ENCODE measurements around the gene SORBS2.
A peak's percentile ranks its signal among the peaks of the same experiment; 100 is the strongest.
"Not testable (repeated sequence)": the region's sequence is repeated elsewhere in the genome, so short reads cannot be mapped to it uniquely, and the experiment has no call there.

Gene SORBS2

DNA sequence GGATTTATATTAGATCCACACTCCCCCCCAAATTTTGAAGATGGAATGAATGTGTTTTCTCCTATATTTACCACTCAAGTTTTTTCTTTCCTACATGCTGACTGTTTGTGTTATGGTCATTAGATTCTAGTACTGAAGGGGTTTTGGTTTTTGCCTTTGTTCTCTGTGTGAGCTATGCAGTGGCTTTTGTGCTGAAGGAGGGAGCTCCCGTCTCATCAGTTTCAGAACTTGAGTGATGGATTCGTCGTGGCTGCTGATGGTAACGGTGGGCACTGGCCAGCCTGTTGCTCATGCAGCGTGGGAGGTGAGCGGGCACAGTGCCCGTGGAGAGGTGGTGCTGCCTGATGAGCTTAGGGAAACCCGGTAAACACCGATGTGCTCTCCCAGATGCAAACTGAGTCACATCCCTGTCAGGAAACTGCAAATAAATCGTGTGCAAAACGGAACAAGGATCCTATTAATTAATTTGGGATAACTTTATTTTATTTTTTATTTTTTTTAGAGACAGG, 101.5 kb downstream of the SORBS2 start:
- DNase-seq, result peak in 1 of 14 donors; percentile 19

DNA sequence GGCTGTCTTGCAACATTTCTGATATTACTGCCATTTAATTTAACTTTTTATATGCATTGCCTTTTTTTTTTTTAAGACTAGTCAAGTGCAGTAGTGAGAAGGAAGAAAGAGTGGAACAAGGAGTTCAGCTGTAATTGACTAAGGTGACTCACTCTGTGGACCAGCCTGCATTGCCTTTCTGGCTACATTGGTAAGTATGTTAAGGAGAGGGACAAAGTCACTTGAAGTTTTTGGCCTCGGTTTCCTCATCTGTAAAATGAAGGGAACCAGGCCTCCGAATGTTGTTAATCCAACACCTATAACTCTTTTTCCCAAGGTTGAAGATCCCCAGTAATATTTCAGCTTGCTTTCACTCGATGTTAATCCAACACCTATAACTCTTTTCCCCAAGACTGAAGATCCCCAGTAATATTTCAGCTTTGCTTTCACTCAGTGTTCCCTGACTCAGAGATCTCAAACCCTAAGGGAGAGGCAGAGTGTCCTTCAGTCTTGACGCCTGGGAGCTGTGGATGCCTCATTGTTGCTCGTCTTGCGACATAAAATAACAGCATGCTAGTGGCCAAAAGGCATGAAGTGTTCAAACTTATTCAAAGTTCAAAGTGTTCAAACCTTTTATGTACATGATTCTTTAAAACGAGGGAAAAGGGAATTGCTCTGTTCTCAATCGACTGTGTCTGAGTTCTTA, 102.0 kb downstream of the SORBS2 start:
- DNase-seq, result no peak

DNA sequence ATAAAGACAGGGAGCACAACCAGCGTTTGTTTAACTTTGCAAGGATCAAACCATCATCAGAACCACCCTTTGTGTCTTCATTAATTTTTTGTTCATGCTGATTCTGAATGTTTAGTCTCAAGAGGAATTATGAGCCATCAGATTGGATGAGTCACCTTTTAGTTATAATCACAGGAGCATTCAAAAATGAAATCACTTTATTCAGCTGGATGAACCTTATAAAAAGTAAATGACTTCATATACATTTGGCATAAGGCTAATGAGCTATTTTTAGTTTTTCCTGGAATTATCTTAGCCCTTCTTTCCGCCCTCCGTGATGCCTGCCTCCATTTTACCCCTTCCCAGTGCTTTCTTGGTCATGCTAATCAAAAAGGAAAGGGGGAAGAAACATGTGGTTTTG, 103.6 kb downstream of the SORBS2 start:
- no peak for DNase-seq

DNA sequence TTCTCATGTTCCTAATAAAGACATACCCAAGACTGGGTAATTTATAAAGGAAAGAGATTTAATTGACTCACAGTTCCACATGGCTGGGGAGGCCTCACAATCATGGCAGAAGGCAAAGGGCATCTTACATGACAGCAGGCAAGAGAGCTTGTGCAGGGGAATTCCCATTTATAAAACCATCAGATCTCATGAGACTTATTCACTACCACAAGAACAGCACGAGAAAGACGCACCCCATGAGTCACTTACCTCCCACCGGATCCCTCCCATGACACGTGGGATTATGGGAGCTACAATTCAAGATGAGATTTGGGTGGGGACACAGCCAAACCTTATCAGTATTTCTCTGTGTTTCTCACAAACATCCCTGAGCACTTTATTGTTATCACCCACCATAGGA, 104.4 kb downstream of the SORBS2 start:
- DNase-seq, result not testable (repeated sequence)

DNA sequence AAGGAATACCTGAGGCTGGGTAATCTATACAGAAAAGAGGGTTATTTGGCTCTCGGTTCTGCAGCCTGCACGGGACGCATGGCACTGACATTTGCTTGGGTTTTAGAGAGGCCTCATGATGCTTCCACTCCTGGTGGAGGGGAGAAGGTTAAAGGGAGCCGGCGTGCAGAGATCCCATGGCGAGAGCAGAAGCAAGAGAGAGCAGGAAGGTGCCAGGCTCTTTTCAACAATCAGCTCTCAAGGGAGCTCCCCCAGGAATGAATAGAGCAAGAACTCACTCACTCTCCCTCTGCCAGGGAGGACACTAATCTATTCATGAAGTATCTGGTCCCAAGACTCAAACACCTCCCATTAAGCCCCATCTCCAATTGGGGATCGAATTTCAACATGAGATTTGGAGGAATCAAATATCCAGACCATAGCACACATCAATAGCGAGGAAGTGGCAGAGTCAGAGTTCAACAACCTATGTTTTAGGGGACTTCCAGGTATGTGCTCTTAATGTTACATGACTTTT, 109.8 kb downstream of the SORBS2 start:
- DNase-seq, result no peak

DNA sequence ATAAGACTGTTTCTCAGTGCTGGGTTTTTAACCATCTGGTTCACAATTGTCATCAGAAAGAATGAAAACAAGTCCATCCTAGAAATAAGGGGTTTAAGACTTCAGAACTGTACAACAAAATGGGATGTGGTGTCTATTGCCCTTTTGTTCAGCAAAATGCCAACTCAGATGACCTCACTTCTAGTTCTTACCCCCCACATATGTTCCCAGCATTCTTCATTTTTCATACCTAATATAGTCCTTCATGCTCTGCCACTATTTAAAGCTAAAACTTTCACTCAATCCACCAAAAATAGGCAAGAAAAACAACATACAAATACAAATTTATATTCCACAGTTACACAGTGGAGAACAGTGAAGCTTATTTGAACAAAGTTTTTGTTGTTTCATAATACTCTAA, 111.4 kb downstream of the SORBS2 start:
- DNase-seq, result no peak

DNA sequence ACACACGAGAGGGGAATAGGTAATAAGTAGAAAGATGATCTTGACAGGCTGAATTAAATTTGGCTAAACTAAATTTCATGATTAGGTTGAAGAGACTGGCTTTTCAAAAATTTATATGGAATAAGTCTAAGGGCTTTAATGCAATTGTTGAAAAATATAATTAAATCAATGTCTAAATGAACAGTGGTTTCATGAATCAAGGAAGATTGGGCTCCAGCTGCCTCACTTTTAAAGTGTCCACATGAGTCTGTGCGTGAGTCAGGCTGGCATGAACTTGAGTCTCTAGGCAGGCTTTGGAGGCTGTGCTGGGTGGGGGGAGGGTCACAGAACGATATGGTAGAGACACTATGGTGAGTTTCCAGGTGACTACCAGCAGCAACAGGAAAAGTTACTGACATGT, 111.9 kb downstream of the SORBS2 start:
- DNase-seq, result no peak

DNA sequence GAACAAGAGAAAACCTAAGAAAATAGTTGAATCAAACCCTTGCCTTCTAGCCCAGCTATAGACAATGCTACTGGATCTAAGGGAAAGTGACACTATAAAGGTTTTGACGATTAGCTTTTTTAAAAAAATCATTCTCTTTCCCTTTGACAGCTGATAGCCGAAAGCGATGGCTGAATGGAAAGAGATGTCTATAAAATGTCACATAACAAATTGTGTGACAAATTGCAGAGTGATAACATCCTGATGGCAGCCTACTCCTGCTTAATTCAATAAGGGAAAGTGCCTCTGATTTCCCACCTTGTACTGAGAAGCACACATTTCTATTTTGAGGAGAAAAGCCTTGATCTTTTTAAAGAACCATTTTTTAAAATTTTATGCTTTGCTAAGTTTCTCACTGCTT, 114.5 kb downstream of the SORBS2 start:
- DNase-seq, result no peak

DNA sequence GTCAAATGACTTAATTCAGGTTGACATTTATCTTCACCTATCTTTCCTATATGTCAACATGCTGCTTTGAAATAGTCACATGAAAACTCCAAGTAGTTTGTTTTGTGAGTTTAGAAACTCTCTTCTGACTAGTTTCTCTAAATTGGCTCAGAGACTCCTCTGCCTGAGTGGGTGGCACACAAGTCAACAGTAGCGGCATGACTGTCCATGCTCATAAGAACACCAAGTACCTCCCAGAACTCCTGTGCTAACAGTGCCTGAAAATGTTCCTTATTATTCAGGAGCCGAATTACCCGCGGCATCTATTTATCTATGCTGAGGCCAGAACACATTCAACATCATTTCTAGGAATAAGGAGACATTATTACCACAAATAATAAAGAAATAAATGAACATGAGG, 116.3 kb downstream of the SORBS2 start:
- no peak for DNase-seq

DNA sequence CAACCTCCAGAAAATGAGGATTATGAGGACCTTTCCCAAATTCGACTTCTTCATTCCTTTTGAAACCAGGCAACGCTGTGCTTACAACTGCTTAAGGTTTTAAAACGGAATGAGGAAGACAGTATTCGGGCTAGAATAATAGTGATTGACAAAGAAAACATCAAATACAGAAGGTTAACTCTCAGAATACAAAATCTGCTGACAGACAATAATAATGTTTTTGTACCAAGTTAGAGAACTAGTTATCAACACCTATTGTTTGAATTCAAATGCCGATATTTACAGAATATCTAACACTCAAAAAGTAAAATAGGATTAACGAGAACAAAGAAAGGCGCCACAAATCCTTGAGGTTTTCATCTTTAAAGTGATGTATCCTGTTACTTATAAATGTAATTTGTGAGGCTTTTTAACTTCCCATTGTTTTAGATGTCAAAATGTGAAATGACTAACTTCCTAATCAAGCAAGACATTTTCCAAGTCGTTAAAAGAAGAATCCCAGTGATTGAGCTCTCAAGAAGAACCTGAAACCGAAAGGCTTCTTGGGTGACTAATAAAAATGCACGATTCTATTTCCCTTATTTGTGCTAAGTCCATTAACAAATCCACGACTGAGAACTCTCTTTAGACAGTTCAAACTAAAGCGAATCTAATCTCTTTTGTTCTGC, 118.3 kb downstream of the SORBS2 start:
- no peak for DNase-seq

DNA sequence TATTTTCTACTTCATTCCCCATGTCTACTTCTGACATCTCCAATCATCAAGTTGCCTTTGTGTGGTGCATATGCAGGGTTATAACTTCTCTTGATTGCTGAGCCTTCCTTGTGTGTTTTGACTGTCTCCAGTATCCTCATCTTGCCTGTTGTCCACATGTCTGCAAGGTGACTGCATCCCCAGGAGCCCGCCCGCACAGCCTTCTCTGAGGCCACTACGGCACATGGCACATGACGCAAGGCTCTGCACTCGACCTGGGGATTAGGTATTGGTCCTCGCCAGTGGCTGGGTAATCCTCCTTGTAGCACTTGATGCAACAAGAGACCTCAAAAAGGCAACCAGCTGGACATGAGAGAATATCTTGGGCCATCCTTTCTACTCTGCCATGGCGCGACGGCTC, 122.6 kb downstream of the SORBS2 start:
- DNase-seq, result no peak

DNA sequence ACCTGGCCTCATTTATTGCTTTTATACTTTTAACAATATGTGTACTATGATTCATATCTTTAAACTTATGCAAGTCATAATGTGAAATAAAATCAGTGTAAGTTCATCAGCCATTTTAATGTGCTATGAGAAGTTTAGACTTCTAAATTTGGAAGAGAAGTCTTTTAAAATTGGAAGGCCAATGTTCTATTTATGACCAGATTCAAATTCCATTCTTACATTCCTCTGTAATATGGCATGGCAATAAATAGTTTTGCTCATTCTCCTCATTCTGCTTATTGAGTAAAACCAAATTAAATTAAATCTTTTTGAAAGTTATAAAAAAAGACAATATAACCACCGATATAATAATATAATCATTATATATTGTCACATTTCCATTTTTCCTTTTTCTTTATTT, 126.2 kb downstream of the SORBS2 start:
- DNase-seq, result no peak

DNA sequence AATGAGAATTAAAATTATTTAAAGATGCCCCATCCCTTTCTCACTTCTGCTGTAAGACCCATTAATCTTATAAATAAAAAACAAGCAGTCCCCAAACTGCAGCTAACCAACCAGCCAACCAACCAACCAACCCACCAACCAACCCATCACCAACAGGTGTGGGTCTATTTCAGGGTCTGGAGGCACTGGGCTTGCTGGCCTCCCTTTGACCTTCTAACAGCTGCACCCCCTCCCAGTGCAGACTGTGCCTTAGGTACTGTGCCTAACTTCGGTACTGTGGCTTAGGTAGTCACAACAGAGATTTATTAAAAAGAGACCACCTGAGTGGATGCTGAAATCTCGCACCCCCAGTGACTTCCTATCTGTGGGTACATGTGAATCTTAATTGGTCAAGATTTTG, 128.1 kb downstream of the SORBS2 start:
- DNase-seq, result no peak

DNA sequence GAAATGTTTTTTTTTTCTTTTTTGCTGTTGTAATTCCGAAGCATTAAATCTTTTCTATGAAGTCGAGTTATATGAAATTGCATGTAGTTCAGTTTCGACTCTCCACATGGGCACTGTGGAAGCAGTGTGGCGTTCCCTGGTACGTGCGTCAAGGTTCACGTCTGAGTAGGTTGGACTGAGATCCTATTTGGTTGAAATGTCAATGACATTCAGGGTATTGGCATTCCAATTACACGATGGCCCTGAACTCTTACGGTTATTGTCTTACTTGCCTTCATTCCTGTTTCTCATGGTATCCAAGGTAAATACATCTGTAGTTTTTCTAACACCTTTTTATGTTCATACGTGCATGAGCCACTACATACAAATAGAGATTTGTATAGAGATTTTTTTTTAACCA, 128.8 kb downstream of the SORBS2 start:
- DNase-seq, result no peak

DNA sequence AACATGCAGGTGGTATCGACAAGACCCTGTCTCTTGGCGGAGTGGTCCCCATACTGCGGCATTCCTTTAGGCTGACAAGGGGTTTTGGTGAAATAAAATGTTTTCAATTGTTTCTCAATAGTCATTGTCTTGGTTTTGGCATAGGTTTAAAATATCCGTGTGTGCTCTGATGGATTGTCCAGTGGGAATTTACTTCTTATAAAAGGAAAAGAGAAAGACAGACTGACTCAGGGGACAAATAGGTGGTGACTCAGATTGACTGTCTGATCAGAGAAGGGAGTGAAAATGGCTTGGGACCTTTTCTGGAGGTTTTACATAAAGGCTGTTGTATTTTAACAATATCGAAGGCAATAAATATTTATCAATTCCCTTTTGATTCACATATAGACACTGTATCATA, 129.8 kb downstream of the SORBS2 start:
- no peak for DNase-seq

DNA sequence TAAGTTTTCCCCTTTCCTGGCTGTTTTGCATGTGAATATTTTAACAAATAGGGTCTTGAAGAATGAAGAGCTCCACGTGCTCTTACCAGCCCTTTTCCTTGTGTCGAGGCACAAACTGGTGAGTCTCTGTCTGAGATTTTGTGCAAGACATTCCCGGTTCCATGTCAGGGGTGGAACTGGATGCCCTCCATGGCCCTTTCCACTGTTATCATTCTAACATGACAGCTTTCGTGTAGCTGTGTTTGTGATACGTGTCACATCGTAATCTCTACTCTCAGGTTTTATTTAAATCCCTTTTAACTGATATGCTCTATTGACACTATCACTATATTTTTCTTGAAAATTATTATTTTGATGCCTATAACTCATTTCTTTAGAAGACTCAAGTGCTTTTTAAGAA, 130.4 kb downstream of the SORBS2 start:
- DNase-seq, result no peak

DNA sequence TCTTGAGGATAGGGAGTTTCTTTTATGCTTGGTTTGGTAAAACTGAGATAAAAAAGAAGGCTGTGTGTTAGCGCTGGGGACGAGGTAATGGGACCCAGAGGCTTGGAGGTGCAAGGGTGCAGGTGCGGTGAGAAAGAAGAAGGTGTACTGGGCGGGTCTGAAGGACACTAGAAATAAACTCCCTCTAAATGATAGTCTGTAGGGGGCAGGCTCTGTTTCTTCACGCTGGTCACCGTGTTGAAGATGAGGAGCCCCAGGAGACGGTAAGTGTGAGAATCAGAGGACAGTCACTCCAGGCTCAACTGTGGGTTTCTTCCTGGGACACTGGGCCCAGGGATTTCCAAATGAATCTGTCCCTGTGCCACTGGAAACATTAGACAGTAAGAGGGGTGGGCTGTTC, 131.4 kb downstream of the SORBS2 start:
- DNase-seq, result no peak

DNA sequence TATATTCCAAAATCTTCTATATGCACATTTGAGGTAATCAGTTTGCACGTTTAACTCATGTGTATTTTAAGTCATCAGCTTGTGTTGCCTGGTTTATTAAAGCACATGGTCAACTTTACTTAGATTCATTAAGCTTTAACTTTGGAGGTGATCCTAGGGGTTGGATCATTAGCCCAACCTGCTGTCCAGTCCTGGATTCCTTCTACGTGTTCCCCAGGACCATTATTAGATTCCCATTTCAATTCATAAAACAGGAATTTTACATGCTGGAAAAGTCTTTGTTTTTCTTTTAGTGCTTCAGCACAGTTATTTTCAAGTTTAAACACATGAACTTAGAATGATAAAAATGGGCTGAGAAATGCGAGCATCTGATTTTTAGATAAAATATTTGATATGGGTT, 132.5 kb downstream of the SORBS2 start:
- no peak for DNase-seq

DNA sequence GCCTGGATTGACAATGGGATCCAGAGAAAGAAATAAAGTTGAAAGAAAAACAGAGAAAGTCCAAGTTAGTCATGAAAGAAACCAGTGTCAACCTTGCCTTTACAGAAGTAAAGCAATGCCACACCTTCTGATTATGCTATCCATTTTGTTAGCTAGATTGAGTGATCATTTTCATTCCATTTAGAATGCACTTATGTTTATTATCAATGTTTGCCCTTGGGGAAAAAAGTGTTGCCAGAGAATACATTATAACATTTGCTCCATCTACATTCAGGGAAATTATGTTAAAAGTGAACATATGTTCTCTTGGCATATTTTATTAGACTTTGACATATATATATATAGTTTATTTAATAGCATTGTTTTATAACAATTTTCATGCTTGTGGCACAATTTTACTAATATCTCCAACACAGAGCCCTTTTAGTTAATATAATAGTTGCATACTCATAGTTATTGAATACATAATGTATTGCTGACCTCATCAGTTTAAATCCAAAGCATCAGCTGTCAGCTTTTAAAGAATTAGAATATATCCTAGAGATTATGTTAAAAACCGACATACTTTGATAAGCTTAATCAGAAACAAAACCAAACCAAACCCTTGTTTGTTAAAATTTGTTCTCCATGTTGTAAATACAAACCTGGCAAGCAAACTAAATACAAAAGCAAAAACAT, 134.2 kb downstream of the SORBS2 start:
- DNase-seq, result no peak

DNA sequence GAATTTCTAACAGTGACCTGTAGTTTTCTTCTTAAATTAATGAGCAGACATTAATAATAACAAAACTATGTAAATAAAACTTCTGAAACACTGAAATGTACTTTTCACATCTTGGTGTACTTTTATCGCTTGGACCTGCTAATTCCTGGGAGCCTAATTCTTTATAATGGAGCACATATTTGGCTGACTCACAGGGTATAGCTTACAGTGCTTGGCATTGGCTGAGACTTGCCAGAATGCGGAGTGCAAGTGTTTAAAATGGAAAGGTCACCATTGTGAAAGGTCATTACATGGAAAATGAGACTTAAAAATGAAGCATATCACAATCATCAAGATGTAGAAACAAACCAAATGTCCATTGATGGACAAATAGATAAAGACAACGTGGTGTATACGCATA, 139.4 kb downstream of the SORBS2 start:
- no peak for DNase-seq

DNA sequence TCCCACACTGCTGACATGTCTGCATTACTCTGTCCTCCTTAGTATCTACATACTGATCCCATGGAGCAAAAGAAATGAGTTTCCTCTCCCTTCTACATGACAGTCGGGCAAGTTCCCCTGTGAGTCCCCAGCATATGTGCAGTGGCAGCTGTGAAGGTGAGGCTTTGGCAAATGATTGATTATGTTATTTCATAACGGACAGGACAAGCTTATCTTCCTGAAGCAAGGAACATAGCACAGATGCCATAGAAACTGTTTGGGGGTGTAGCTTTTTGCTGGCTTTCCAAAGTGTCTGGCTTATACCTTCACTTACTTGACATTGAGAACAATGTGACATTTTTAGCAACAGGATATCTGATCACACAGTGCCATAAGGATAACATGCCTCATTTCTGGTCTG, 139.8 kb downstream of the SORBS2 start:
- no peak for DNase-seq

DNA sequence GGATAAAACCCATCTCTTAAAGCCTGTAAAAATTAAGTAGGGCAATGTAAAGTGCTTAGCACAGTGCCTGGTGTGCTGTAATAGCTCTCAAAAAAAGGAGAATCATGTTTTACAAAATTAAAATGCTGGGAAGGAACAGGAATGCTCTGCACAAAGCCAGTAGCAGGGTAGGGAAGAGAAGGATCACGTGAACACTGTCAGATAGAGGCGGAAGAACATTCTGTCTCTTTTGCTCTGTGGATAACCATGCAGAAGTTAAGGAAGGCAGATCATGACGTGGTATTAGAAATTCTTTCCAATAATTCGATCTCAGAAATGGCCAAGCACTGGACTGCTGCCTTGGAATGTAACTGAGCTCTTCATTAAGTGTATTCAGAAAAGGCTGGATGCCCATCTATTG, 140.5 kb downstream of the SORBS2 start:
- DNase-seq, result no peak

DNA sequence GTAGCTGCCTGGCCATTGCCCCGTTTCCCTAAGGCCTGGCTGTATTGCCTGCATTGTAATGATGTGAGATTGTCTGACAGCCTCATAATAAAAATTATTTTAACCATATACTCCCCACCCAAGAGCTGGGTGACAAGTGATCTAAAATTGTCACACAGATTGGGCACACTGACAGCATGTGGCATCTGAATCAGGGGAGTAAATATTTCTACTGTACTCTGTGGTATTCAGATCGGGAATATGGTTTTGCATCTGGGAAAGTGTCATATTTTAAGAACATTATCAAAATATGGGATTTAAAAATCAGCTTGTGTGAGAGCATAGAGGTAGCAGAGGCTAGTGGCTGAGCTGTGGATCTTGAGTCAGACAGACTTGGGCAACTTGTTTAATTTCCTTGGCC, 140.9 kb downstream of the SORBS2 start:
- no peak for DNase-seq

DNA sequence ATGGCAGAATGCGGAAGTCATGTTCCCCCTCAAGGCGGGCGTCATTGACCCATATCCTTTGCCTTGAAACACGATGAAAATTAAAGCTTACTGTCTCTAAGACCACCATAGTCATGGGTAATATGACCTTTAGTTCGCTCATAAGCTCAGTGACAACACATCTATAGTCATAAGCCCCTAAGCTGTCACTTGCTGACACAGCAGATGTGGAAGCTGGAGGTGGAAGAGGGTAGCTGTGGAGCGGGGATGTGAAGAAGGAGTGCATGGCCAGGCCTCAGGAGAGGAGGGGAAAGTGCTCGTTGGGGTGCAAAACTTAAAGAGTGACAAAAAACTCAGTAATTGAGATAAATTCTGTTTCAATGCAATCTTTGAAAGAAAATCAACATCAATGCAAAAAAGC, 142.7 kb downstream of the SORBS2 start:
- DNase-seq, result no peak
